GM12878 (cell line): ENCODE measurements around the gene ACVR1C. TPM values are rescaled to one million over a fixed set of nuclear protein-coding genes. Genes with fewer than 3 reads are reported as not detected.

Experiments used
- ATAC-seq: fragments of 200-7000 bp; cut with Tn5 transposase; 3 replicates; pipeline ENCODE4 v1.9.1; 2020; ENCODE audit warnings: mild to moderate bottlenecking, moderate library complexity
- BruUV-seq: library from RNA; stranded (reverse); fragments of 400-500 nt; replicated peaks from 2 replicates; lab custom pipeline; 2021; lab: Mats Ljungman, UMichigan
- CTCF ChIA-PET: fragments of 300-600 bp; sonication (Branson Sonifier 250); formaldehyde crosslinking; extraction: SDS; loops from one replicate; lab custom pipeline; 2021; ENCODE audit warnings: inconsistent platforms; lab: Yijun Ruan, JAX
- POLR2A ChIA-PET: fragments of 350-600 bp; formaldehyde crosslinking; extraction: SDS; loops from one replicate; lab custom pipeline; 2021; ENCODE audit warnings: inconsistent platforms; lab: Charles Lee
- RAD21 ChIA-PET: fragments of 300-600 bp; sonication (Branson Sonifier 250); formaldehyde crosslinking; loops from one replicate; lab custom pipeline; 2023; ENCODE audit warnings: antibody characterized with exemption; ENCODE audit not compliant: unreplicated experiment; lab: Charles Lee
- SMC1A ChIA-PET: fragments of 300-600 bp; sonication (Branson Sonifier 250); formaldehyde crosslinking; loops from one replicate; lab custom pipeline; 2023; ENCODE audit not compliant: unreplicated experiment, uncharacterized antibody; lab: Charles Lee
- DNase-seq: peaks from one replicate; pipeline ENCODE4 v3.0.0-alpha.2; 2011; ENCODE audit warnings: low read depth, low spot score
- FAIRE-seq: peaks from 3 replicates; lab custom pipeline; 2011; peaks lifted over from hg19 to GRCh38; lab: Jason Lieb, UNC
- H2AFZ ChIP-seq: 2 replicates; pipeline ENCODE4 v1.6.0; 2011; ENCODE audit warnings: low read depth, low read length, control low read depth; ENCODE audit not compliant: control insufficient read depth
- H3K27ac ChIP-seq: 2 replicates; pipeline ENCODE4 v1.5.1; 2011; ENCODE audit warnings: control low read depth; ENCODE audit not compliant: control insufficient read depth, insufficient read depth
- H3K27me3 ChIP-seq, 2 experiments: replicated peaks in 1 of 2; 2 replicates each; pipeline versions ENCODE4 v1.6.0 to v1.6.1; 2011; ENCODE audit warnings: low read length in 1 of 2; ENCODE audit not compliant: control insufficient read depth in 2 of 2, insufficient read depth in 2 of 2
- H3K36me3 ChIP-seq, 2 experiments: 2 replicates each; pipeline ENCODE4 v1.5.1; 2011; ENCODE audit warnings: low read length in 1 of 2; ENCODE audit not compliant: control insufficient read depth in 2 of 2, insufficient read depth in 2 of 2
- H3K4me1 ChIP-seq: 2 replicates; pipeline ENCODE4 v1.6.1; 2011; ENCODE audit warnings: mild to moderate bottlenecking, low read length, moderate library complexity, mixed read lengths; ENCODE audit not compliant: control insufficient read depth, insufficient read depth
- H3K4me2 ChIP-seq: 2 replicates; pipeline ENCODE4 v1.6.0; 2011; ENCODE audit warnings: control low read depth; ENCODE audit not compliant: control insufficient read depth, insufficient read depth
- H3K4me3 ChIP-seq: fragments of 200-600 bp; sonication (generic); 2 replicates; pipeline ENCODE4 v1.5.1; 2016
- H3K79me2 ChIP-seq: 2 replicates; pipeline ENCODE4 v1.6.0; 2011; ENCODE audit warnings: low read length; ENCODE audit not compliant: control insufficient read depth, insufficient read depth
- H3K9ac ChIP-seq: 2 replicates; pipeline ENCODE4 v1.8.0; 2011; ENCODE audit warnings: low read length, control low read depth, mixed read lengths; ENCODE audit not compliant: control insufficient read depth, insufficient read depth
- H3K9me3 ChIP-seq: replicated peaks from 3 replicates; pipeline ENCODE4 v1.5.1; 2011; ENCODE audit warnings: mild to moderate bottlenecking, low read length; ENCODE audit not compliant: control insufficient read depth, insufficient read depth
- H4K20me1 ChIP-seq: 2 replicates; pipeline ENCODE4 v1.6.0; 2011; ENCODE audit not compliant: control insufficient read depth, insufficient read depth
- CBFB ChIP-seq: IDR thresholded peaks from 2 replicates; pipeline ENCODE4 v1.6.1; 2016; ENCODE audit warnings: antibody characterized with exemption, low read depth
- CHD4 ChIP-seq: fragments of 200-600 bp; sonication (generic); IDR thresholded peaks from 2 replicates; pipeline ENCODE4 v1.6.1; 2016; ENCODE audit warnings: mild to moderate bottlenecking
- CREB1 ChIP-seq: IDR thresholded peaks from 2 replicates; pipeline ENCODE4 v1.6.1; 2012; ENCODE audit warnings: low read depth, mild to moderate bottlenecking, inconsistent platforms
- CREM ChIP-seq: IDR thresholded peaks from 2 replicates; pipeline ENCODE4 v1.6.1; 2014; ENCODE audit warnings: antibody characterized with exemption, low read depth
- KDM1A ChIP-seq: fragments of 200-600 bp; sonication (generic); IDR thresholded peaks from 2 replicates; pipeline ENCODE4 v1.6.1; 2016; ENCODE audit warnings: borderline replicate concordance
- MTA2 ChIP-seq: fragments of 450-650 bp; IDR thresholded peaks from 2 replicates; pipeline ENCODE4 v1.6.1; 2016; ENCODE audit warnings: low read depth, mild to moderate bottlenecking, moderate library complexity
- NBN ChIP-seq: fragments of 450-650 bp; IDR thresholded peaks from 2 replicates; pipeline ENCODE4 v1.6.1; 2016
- RELA ChIP-seq: fragments of 450-650 bp; IDR thresholded peaks from 2 replicates; pipeline ENCODE4 v1.8.0; 2014; ENCODE audit warnings: borderline replicate concordance; ENCODE audit not compliant: partially characterized antibody
- SMAD1 ChIP-seq: fragments of 450-650 bp; IDR thresholded peaks from 2 replicates; pipeline ENCODE4 v1.6.1; 2018; ENCODE audit warnings: mild to moderate bottlenecking, low read depth; ENCODE audit not compliant: partially characterized antibody
- SREBF1 ChIP-seq: IDR thresholded peaks from 2 replicates; pipeline ENCODE4 v1.6.1; 2012; ENCODE audit warnings: mild to moderate bottlenecking, low read length
- TCF12 ChIP-seq: IDR thresholded peaks from 2 replicates; pipeline ENCODE4 v1.6.1; 2011; ENCODE audit warnings: low read depth, mild to moderate bottlenecking, low read length
- ZNF24 ChIP-seq: fragments of 450-650 bp; IDR thresholded peaks from 2 replicates; pipeline ENCODE4 v1.6.1; 2017; ENCODE audit warnings: antibody characterized with exemption, mild to moderate bottlenecking
- ZSCAN29 ChIP-seq: fragments of 450-650 bp; IDR thresholded peaks from 2 replicates; pipeline ENCODE4 v1.6.1; 2017; ENCODE audit warnings: mild to moderate bottlenecking, moderate library complexity
- WGBS: methylation state at CpG from one replicate; pipeline ENCODE4 v1.1.6; 2016; ENCODE audit warnings: low lambda C conversion rate; ENCODE audit not compliant: insufficient replicate concordance, insufficient coverage; ENCODE audit errors: missing lambda C conversion rate; 5-methylcytosine and 5-hydroxymethylcytosine counted together
- in situ Hi-C: fragments of 300-500 bp; cut with MboI; formaldehyde crosslinking; loops from 9 replicates; pipeline ENCODE4 v1.14.3; 2018; ENCODE audit warnings: mixed read lengths
- intact Hi-C: fragments of 100-400 bp; cut with micrococcal nuclease; formaldehyde crosslinking; loops from one replicate; pipeline ENCODE4 v1.14.2; 2022; ENCODE audit not compliant: unreplicated experiment
- polyA plus RNA-seq, 11 experiments: library from polyadenylated mRNA; depleted of rRNA in 4 of 11; unstranded in 6 of 11; stranded (reverse) in 5 of 11; fragments of >200 nt; fragmentation: Nextera tagmentation in 4 of 11; fragmentation: Illumina TruSeq in 1 of 11; extraction: Ambion mirVana in 4 of 11; extraction: Trizol in 1 of 11; gene quantifications; 1 replicate in 1 of 11; 2 replicates in 10 of 11; pipeline versions ENCODE4 v1.2.1 to v1.2.3, GENCODE V29; 2011 to 2016; ENCODE audit warnings: inconsistent platforms in 2 of 11, missing spikeins in 2 of 11, low read depth in 1 of 11
- total RNA-seq, 4 experiments: library from RNA; depleted of rRNA in 3 of 4; stranded (reverse); fragments of >200 nt in 3 of 4; fragmentation: Illumina TruSeq in 1 of 4; extraction: Trizol in 1 of 4; gene quantifications; 2 replicates each; pipeline versions ENCODE4 v1.2.1 to v1.2.3, GENCODE V29; 2013 to 2021
- TF ChIP-seq, protein P1 (sequence below): IDR thresholded peaks from 2 replicates; pipeline ENCODE4 v1.6.1; 2012; ENCODE audit warnings: improper control_type of control experiment, low read depth, low read length; ENCODE audit not compliant: insufficient replicate concordance
- TF ChIP-seq, protein P2 (sequence below): IDR thresholded peaks from 2 replicates; pipeline ENCODE4 v1.6.1; 2012; ENCODE audit warnings: low read depth, low read length, improper control_type of control experiment
- TF ChIP-seq, protein P3 (sequence below), 3 experiments: IDR thresholded peaks in 2 of 3; conservative IDR thresholded peaks in 1 of 3; 2 replicates each; pipeline ENCODE4 v1.5.1; 2011; ENCODE audit warnings: low read depth in 3 of 3, low read length in 3 of 3, mild to moderate bottlenecking in 3 of 3, control low read depth in 2 of 3, moderate library complexity in 2 of 3, inconsistent platforms in 1 of 3, mixed read lengths in 1 of 3; ENCODE audit not compliant: control insufficient read depth in 2 of 3, insufficient read depth in 1 of 3; ENCODE audit errors: extremely low read depth in 1 of 3

The ACVR1C gene
- total and polyA plus RNA-seq, 10 of the 15 experiments (the other 5 are each of a cell fraction or from before 2014, with no cell fraction given), result not detected

DNA sequence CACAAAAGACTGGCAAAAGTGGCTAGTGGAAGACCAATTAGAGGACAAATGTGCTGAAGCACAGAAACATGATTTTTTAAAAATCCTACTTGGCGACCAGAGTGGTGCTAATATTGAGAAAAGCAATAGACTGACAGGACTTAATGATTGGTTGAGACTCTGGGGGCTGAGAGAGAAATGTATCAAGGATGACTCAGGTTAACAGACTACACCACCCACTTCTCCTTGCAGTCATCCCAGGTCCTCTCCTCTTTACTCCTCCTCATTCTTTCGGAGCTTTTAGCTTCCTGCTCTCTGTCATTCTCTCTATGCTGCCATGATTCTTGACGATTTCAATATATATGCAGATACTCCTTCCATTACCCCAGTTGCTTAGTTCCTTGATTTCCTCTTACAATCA lies 130.2 kb downstream of the ACVR1C start:
- H2AFZ ChIP-seq, result no peak overlapping the region

More for the DNA sequence above, 130.2 kb downstream of the ACVR1C start:
- no peak for FAIRE-seq
- H3K4me1 ChIP-seq, result no peaks in the 10 kb centered on the region
- SMC1A ChIA-PET, result no interaction called here
- CTCF ChIA-PET, result interaction anchor here (0.6 to 3.3 kb wide), 7 partner anchors 10 to 400 kb away, joined by 3 to 36 read pairs (median 11); no protein-coding TSS in a partner anchor
- BruUV-seq, result no TSS peak
- no peak; the same call in 2 of the 3 replicates for ATAC-seq
- H3K27ac ChIP-seq, result no peak overlapping the region
- H3K9ac ChIP-seq, result no peak overlapping the region
- no peak overlapping the region for H3K4me3 ChIP-seq
- H3K9me3 ChIP-seq, result no peaks in the 10 kb centered on the region
- no peak for DNase-seq
- no peaks in the 10 kb centered on the region for H4K20me1 ChIP-seq
- POLR2A ChIA-PET, result no interaction called here
- intact Hi-C loops, result loop anchor here (1.0 to 10.0 kb wide), 2 partner anchors 512 to 1256 kb away; no protein-coding TSS in a partner anchor
- in situ Hi-C loops, result no loop called here
- H3K36me3 ChIP-seq, result no peaks in the 10 kb centered on the region
- no peaks in the 10 kb centered on the region for H3K27me3 ChIP-seq
- no peak for TF ChIP-seq CREB1
- TF ChIP-seq, protein P1, sequence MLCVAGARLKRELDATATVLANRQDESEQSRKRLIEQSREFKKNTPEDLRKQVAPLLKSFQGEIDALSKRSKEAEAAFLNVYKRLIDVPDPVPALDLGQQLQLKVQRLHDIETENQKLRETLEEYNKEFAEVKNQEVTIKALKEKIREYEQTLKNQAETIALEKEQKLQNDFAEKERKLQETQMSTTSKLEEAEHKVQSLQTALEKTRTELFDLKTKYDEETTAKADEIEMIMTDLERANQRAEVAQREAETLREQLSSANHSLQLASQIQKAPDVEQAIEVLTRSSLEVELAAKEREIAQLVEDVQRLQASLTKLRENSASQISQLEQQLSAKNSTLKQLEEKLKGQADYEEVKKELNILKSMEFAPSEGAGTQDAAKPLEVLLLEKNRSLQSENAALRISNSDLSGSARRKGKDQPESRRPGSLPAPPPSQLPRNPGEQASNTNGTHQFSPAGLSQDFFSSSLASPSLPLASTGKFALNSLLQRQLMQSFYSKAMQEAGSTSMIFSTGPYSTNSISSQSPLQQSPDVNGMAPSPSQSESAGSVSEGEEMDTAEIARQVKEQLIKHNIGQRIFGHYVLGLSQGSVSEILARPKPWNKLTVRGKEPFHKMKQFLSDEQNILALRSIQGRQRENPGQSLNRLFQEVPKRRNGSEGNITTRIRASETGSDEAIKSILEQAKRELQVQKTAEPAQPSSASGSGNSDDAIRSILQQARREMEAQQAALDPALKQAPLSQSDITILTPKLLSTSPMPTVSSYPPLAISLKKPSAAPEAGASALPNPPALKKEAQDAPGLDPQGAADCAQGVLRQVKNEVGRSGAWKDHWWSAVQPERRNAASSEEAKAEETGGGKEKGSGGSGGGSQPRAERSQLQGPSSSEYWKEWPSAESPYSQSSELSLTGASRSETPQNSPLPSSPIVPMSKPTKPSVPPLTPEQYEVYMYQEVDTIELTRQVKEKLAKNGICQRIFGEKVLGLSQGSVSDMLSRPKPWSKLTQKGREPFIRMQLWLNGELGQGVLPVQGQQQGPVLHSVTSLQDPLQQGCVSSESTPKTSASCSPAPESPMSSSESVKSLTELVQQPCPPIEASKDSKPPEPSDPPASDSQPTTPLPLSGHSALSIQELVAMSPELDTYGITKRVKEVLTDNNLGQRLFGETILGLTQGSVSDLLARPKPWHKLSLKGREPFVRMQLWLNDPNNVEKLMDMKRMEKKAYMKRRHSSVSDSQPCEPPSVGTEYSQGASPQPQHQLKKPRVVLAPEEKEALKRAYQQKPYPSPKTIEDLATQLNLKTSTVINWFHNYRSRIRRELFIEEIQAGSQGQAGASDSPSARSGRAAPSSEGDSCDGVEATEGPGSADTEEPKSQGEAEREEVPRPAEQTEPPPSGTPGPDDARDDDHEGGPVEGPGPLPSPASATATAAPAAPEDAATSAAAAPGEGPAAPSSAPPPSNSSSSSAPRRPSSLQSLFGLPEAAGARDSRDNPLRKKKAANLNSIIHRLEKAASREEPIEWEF, result no peak
- TF ChIP-seq ZSCAN29, result no peak
- no peak for TF ChIP-seq SMAD1
- TF ChIP-seq ZNF24, result no peak
- TF ChIP-seq CREM, result no peak
- TF ChIP-seq, protein P2, sequence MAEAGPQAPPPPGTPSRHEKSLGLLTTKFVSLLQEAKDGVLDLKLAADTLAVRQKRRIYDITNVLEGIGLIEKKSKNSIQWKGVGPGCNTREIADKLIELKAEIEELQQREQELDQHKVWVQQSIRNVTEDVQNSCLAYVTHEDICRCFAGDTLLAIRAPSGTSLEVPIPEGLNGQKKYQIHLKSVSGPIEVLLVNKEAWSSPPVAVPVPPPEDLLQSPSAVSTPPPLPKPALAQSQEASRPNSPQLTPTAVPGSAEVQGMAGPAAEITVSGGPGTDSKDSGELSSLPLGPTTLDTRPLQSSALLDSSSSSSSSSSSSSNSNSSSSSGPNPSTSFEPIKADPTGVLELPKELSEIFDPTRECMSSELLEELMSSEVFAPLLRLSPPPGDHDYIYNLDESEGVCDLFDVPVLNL, result no peak
- TF ChIP-seq SREBF1, result no peak
- TF ChIP-seq, protein P3, sequence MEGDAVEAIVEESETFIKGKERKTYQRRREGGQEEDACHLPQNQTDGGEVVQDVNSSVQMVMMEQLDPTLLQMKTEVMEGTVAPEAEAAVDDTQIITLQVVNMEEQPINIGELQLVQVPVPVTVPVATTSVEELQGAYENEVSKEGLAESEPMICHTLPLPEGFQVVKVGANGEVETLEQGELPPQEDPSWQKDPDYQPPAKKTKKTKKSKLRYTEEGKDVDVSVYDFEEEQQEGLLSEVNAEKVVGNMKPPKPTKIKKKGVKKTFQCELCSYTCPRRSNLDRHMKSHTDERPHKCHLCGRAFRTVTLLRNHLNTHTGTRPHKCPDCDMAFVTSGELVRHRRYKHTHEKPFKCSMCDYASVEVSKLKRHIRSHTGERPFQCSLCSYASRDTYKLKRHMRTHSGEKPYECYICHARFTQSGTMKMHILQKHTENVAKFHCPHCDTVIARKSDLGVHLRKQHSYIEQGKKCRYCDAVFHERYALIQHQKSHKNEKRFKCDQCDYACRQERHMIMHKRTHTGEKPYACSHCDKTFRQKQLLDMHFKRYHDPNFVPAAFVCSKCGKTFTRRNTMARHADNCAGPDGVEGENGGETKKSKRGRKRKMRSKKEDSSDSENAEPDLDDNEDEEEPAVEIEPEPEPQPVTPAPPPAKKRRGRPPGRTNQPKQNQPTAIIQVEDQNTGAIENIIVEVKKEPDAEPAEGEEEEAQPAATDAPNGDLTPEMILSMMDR (IDR thresholded peaks at IDR 0.05 in 2 of 3, conservative IDR thresholded peaks at IDR 0.05 in 1 of 3; ENCODE audit: control insufficient read depth in 2 of 3, extremely low read depth in 1 of 3, insufficient read depth in 1 of 3, low read depth in 3 of 3, low read length in 3 of 3), result no peak
- TF ChIP-seq RELA, result no peak
- no peak for TF ChIP-seq MTA2
- TF ChIP-seq TCF12, result no peak
- TF ChIP-seq NBN, result no peak
- no peak for TF ChIP-seq KDM1A
- TF ChIP-seq CHD4, result no peak
- no peak for TF ChIP-seq CBFB
- H3K4me2 ChIP-seq, result no peak overlapping the region
- RAD21 ChIA-PET, result no interaction called here
- 96% methylated on average over 3 of the region's 3 CpGs for WGBS
- H3K79me2 ChIP-seq, result no peaks in the 10 kb centered on the region
